Hypothalamus (tissue), 51 donors: ENCODE results near the gene ZSCAN10.
"Not testable (repeated sequence)": the region's sequence is repeated elsewhere in the genome, so short reads cannot be mapped to it uniquely, and the experiment has no call there.

ENCODE experiments used
- DNase-seq, 51 donors: peaks; one replicate each; lab custom pipeline; 2025; lab: John Stamatoyannopoulos, UW

ZSCAN10 gene

DNA sequence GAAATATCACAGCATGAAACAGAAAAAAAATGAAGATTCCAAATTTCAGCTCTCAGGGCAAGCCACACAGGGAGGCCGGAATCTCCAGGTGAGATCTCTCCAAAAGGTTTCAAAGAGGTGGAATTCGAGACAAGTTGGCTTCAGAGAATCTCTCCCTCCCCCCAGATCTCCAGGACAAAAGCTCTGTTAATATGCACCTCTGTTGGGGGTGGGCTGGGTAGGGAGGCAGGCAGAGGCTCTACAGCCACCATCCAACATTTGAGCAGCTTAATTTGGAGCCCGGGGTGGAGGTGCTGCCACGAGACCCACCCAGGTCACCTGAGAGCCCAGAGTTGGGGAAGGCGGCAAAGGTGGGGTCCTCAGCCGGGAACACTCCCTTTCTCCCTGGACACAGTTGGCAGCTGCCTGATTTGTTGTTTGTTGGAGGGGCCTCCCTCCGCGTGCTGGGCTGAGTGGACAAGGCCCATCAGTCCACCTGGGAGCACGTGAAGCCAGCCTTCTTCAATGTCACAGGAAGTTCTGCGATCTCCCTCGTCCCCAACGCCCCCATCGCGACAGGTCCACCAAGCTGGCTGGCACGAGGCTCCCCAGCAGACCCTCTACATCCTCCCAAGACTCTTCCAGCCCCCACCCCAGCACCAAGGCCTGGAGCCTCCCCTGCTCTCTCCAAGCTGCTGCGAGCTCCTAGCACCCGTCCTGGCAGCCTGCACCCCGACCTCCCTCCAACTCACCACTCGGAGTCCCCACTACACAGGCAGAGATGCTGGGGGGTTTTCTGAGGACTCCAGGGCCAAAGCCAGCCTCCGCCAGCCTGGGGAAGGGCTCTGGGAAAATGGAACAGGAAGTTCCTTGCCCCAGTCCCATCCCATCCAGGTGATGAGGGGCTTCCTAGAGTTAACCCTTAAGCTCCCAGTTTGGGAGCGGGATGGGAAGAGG is at the start of gene ZSCAN10:
TSS of gene ZSCAN10 (minus strand) at position 836 of the 936 bp plus-strand sequence. CDS start 6,357 bp downstream, outside the sequence.
- no peak for DNase-seq

DNA sequence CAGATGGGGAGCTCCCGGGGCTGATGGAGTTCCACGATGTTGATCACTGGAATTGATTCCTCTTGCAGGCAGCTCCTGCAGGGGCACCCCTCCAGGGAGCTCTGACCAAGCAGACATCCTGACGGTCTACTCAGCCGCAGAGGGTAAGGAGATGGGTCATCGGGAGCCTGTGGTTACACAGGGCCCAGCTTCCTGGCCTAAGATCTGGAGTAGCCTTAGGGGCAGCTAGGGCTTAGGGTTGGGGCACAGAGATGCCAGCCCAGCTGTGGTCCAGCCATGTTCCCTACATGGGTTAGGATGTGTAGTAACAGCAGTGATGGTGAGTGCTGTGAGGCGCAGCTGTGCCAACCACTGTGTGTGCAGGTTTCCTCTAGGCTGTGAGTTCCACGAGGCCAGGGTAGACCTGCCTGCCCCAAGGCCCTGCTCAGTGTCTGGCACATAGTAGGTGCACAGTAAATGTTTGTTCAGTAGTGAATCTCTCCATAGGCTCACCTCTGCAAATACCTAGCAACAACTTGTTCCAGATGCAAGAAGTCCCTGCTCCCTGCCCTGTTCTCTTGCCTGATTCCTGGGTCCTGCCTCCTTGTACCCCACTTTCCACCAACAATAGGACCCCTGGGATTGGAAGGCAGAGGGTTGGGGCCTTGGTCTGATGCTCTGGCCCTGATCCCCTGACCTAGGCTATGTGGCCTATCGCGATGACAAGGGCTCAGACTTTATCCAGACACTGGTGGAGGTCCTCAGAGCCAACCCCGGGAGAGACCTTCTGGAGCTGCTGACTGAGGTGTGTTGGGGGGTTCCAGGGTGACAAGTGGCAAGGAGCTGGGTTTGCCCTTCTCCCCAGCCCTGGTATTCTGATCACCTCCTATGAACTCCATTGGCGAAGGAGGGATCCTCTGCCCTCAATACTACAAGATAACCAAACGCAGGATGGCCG is 49.4 kb upstream of the ZSCAN10 start:
- no peak for DNase-seq

DNA sequence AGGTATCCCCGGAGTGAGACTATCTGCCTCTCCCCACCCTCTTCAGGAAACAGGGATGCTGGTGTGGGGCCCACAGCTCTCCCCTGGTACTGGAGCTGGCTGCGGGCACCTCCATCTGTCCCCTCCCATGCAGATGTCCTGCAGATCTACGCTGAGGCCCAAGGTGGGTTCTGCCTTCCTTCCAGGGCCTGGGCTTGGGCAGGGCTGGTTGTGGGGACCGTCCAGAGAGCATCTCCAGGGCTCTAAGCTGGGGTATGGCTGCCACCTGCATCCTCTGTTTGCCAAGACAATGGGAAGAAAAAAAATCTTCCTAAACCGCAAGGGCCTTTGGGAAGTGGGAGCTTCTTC is 48.6 kb upstream of the ZSCAN10 start:
- no peak for DNase-seq

DNA sequence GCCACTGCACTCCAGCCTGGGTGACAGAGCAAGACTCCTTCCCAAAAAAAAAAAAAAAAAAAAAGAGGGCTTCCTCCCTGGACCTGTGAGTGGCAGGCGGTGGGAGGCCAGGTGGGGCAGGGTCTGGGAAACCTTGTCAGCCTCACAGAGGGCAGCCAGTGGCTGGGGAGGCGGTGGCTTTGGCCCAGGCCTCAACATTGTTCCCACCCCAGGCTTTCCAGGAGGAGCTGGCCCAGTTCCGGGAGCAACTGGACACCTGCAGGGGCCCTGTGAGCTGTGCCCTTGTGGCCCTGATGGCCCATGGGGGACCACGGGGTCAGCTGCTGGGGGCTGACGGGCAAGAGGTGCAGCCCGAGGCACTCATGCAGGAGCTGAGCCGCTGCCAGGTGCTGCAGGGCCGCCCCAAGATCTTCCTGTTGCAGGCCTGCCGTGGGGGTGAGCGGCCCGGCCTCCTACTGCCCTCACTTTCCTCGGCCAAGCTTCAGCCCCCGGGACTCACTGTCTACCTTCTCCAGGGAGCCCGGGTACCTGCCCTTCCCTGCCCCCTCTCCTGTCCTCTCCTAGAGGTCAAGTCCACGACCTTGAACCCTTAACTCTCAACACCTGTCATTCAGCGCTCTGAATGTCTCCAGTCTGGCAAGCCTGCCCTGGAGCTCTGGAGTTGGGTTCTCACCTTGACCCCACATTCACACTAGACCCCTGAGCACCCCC is 48.1 kb upstream of the ZSCAN10 start:
- DNase-seq, result no peak

DNA sequence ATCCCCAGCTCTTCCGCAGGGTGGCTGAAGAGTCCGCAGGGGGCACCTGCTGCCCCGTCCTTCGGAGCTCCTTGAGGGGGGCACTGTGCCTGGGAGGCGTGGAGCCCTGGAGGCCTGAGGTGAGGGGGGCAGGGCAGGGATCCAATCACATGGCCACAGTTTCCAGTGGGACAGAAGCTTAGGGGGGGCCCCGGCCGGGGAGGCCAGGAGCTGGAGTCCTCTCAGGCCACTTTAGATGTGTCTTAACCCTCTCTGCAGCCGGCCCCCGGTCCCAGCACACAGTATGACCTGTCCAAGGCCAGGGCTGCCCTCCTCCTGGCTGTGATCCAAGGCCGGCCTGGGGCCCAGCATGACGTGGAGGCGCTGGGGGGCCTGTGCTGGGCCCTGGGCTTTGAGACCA is 46.6 kb upstream of the ZSCAN10 start:
- no peak for DNase-seq

DNA sequence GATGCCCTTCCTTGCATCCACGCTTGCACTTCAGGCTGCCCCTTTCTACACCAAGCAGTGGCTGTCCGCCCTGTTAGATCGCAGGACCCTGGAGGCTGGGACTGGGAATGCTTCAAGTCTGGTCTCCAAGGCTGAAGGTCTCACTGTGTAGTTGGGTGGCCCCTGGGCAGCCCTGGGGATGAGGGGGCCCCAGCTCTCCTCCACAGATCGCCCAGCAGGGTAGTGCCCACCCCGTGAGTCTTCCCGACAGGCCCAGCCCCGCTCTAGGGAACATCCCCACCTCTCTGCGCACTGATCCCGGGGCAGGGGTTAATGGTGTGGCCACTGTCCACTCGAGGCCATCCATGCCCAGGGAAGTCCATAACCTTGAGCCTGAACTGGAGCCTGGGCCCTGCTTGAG is 46.1 kb upstream of the ZSCAN10 start:
- no peak for DNase-seq

DNA sequence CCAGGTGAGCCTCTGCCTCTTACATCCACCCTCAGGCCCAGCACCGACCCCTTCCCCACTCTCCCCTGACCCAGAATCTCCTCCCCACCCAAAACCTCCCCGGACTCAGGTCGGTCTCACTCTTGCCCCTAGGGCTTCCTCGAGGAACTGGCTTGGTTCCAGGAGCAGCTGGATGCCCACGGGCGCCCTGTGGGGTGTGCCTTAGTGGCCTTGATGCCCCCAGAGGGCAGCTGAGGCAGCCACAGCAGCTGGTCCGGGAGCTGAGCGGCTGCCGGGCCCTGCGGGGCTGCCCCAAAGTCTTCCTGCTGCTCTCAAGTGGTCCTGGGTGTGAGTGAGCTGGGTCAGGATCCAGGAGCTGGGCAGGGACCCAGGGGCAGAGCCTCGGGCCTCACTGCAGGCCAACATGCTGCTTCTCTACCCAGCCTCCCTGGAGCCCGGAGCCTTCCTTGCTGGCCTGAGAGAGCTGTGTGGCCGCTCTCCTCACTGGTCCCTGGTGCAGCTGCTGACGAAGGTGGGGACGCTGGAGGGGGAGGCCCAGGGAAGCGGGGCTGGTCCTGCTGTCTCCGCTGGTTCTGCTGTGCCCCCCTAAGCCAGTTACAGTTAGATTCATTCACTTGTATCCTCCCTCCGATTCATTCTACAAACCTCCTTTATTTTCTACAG is 45.4 kb upstream of the ZSCAN10 start:
- DNase-seq, result no peak

DNA sequence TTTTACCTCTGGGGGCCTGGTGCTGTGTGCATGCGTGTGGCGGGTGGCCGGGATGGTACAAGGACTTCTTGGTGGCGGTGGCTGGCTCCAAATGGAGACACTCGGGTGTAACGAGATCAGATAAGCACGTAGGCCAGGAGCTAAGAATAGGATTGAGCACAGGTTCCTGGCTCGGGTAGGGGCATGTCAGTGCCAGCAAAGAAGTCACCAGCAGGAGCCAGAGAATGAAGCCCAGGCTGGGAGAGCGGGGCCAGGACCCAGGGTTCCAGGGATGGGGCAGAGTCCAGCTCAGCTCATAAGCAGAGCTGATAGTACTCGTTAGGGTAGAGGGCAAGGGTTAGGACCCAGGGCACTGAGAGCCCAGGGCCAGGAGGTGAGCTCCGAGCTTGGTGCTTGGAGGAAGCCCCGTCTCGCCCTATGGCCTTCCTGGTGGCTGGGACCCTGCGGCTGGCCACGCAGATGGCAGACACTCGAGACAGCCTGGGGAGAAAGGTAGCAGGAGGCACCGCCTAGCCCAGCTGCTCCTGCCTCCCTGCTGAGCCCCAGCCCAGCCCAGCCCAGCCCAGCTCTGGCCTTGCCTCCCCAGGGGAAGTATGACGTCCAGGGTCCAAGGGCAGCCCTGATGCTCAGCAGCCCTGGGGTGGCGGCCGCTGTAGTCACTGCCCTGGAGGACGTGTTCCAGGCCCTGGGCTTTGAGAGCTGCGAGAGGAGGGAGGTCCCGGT is 44.7 kb upstream of the ZSCAN10 start:
- no peak for DNase-seq

DNA sequence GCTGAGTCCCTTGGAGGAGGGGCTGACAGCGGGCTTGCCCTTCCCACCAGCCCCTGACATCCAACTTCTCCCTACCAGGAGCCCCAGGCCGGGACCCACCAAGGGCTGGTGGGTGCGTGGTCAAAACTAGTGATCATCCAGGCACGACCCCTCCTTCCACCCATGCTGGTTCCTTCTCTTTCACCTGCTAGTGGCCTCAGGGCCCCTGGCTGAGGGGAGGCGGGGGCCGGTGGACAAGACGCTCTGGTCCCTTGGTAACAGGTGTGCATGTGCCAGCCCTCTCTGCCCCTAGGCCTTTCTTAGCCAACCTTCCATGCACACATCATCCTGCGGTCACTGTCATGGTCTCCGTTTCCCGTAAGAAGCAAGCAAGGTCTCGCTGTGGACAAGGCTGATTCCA is 44.1 kb upstream of the ZSCAN10 start:
- DNase-seq, result no peak

DNA sequence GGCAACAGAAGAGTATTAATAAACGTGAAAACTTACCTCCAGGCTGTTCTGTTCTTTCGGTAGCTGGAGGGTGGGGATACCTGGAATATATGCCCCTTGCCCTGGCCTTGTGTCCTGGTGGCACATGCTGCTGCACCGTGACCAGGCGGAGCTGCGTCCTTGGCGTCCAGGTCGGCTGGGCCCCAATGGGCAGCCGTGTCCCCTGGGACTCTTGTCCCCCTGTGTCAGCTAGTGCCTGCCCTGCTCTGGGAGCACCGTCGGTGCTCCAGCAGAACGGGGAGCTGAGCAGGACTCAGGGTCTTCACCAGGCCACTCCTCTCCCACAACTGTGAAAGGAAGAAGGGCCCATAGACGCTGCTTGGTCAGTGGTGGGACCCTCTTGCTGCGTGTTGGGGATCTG is 43.7 kb upstream of the ZSCAN10 start:
- no peak for DNase-seq

DNA sequence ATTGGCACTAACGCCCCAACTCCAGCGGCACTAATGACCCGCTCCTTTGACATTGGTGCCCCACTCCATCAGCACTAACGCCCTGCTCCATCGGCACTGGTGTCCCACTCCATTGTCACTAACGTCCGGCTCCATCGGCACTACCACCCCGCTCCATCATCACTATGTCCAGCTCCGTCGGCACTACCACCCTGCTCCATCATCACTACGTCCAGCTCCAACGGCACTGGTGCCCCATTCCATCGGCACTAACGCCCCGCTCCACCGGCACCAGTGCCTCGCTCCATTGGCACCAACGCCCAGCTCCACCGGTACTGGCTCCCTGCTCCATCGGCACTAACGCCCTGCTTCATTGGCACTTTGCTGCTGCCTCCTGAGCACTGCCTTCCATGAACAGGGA is 43.2 kb upstream of the ZSCAN10 start:
- no peak for DNase-seq

DNA sequence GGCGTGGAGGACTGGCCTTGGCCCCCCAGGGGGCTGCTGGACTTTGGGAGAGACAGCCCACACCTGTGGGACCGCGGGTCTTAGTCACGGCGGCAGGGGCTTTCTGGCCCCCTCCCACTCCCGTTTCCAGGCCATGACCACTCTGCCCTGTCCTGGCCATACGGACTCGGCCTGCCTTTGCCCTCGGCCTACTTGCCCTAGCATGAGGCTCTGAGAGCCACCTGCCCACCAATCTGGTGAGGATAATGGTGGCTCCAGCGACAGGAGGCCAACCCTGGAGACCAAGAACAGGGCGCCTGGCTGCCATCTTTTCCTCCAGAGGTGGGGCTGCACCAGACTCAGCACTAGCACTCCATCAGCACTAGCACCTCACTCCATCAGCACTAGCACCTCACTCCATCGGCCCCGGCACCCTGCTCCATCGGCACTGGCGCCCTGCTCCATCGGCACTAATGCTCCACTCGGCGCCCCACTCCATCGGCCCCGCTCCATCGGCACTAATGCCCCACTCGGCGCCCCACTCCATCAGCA is 42.8 kb upstream of the ZSCAN10 start:
- DNase-seq, result no peak

DNA sequence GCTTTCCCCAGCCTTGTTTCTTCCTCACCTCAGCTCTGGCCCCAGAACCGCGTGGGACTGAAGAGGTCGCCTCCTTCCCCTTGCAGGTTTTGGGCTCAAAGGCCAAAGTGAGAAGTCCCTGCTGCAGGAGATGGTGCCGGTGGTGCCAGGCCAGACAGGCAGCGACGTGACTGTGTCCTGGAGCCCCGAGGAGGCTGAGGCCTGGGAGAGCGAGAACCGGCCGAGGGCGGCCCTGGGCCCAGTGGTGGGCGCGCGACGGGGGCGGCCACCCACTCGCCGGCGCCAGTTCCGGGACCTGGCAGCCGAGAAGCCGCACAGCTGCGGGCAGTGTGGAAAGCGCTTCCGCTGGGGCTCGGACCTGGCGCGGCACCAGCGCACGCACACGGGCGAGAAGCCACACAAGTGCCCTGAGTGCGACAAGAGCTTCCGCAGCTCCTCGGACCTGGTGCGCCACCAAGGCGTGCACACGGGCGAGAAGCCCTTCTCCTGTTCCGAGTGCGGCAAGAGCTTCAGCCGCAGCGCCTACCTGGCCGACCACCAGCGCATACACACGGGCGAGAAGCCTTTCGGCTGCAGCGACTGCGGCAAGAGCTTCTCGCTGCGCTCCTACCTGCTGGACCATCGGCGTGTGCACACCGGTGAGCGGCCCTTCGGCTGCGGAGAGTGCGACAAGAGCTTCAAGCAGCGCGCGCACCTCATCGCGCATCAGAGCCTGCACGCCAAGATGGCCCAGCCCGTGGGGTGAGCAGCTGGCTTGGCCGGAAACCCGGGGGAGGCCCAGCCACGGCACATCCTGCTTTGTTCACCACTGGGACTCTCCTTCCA is 41.7 kb upstream of the ZSCAN10 start:
- no peak for DNase-seq

DNA sequence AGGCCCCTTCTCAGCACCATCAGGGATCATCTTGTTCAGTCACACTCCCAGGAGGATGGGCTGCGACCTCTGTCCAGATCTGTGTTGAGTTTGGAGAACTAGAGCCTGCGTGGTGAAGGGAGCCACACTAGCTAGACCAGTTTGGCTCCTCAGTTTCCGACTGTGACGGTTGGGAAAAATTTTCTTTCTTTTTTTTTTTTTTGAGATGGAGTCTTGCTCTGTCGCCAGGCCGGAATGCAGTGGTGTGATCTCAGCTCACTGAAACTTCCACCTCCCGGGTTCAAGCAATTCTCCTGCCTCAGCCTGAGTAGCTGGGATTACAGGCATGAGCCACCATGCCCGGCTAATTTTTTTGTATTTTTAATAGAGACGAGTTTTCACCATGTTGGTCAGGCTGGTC is 40.5 kb upstream of the ZSCAN10 start:
- not testable (repeated sequence) for DNase-seq

DNA sequence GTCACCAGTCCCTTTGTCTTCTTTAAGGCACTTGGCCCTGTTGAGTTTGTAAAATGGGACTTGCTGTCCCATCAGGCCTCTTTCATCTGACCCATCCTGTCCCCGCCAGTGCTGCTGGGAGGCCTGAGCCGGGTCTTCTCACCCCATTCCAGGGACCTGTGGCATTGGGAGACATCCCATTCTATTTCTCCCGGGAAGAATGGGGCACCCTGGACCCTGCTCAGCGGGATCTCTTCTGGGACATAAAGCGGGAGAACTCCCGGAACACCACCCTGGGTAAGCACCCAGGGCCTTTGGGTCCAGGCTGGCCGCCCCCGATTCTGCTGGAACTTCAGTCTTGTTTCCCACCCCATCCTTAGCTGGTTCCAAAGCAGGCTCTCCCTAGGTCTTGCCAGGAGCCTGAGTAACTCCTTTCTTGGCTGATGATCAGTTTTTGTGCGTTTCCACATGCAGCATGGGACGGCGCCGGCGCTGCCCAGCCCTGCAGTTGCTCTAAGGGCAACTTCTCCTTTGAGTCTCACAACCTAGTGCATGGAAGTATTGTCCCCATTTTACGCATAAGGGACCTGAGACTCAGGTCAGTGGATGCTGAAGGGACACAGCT is 39.8 kb upstream of the ZSCAN10 start:
- no peak for DNase-seq

DNA sequence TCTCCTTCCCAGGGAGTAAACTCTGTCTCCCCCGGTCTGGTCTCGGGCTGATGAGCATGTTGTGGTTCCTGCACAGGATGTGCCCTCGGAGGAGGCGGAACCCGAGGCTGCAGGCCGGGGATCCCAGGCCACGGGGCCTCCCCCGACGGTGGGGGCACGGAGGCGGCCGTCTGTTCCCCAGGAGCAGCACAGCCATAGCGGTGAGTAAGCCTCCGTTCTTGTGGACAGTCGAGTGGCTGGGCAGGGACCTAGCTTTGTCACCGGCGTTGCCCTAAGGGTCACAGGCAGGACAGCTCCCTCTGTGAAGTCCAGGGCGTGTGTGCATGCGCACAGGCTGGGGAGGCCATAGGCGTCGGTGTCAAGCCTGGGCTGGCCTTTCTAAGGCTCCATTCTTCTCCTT is 39.2 kb upstream of the ZSCAN10 start:
- no peak for DNase-seq

DNA sequence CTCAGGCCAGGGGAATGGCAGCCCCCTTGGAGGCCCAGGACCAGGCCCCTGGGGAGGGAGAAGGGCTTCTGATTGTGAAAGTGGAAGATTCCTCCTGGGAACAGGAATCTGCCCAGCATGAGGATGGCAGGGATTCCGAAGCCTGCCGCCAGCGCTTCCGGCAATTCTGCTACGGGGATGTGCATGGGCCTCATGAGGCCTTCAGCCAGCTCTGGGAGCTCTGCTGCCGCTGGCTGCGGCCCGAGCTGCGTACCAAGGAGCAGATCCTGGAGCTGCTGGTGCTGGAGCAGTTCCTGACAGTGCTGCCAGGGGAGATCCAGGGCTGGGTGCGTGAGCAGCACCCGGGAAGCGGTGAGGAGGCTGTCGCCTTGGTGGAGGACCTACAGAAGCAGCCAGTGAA is 38.2 kb upstream of the ZSCAN10 start:
- no peak for DNase-seq

DNA sequence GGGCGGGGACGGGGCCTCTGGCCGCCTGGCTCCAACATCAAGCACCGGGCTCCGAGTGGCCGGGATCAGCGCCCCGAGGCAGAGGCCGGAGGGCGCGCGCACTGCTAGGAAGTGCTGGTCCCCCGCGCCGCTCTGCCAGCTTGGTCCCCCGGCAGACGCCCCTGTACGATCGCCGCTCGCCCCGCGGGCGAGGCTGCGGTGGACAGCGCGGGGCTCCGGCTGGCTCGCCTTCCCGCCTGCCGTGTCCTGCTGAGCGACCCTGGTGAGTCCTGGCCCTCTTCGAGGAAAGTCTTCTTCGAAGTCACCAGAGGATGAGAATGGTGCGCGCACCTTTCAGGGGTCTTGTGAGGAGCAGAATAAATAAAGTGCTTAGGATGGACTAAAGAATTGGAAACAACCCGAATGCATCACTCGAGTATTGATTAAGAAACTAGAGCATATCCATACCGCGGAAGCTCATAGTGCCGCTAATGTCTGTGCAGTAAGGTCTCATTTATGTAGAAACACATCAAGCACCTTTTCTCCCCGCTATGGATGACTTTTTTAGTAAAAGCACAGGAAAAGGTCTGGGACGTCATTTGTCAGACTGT is 36.1 kb upstream of the ZSCAN10 start:
- DNase-seq, result peak in 1 of 51 donors; percentile 38
